ENCODE data around the gene SH3PXD2A. TPM values are rescaled to one million over a fixed set of nuclear protein-coding genes. Genes with fewer than 3 reads are reported as not detected.

The SH3PXD2A gene
- total RNA-seq, 2 experiments from 2014 or later = 6.9 to 7.0 TPM

- DNase-seq (no peak), ATAC-seq (ENCODE audit: poor library complexity) (no peak)
- no peaks in the 10 kb centered on the region for H3K9me3 ChIP-seq (ENCODE audit: control insufficient read depth in 1 of 2, insufficient read depth in 1 of 2, low read length in 2 of 2)
- no peaks in the 10 kb centered on the region for H3K36me3 ChIP-seq (ENCODE audit: insufficient read depth, low read length)
- H3K27me3 ChIP-seq (ENCODE audit: control insufficient read depth in 1 of 2, insufficient read depth in 2 of 2, low read length in 2 of 2) = no peaks in the 10 kb centered on the region
- ChIA-PET POLR2A (no interaction called here), CTCF (interaction anchor here (2.3 kb wide), 1 partner anchor 89 kb away, joined by 7 read pairs; no protein-coding TSS in a partner anchor)
- H3K4me1 ChIP-seq (ENCODE audit: insufficient read depth, low read length) = no peaks in the 10 kb centered on the region
- H3K27ac ChIP-seq (ENCODE audit: low read depth in 1 of 2, low read length in 2 of 2) = no peak overlapping the region
- H3K27me3 Mint-ChIP-seq = no peaks in the 10 kb centered on the region
- TF ChIP-seq CTCF (IDR thresholded peaks at IDR 0.05) = no peak
- intact Hi-C loops (cut with DNase I, micrococcal nuclease) = no loop called here
- H3K4me3 Mint-ChIP-seq = no peak overlapping the region
- no peaks in the 10 kb centered on the region for H3K9me3 Mint-ChIP-seq
- no peaks in the 10 kb centered on the region for H3K4me1 Mint-ChIP-seq (ENCODE audit: low read depth)
- no peak overlapping the region for H3K4me3 ChIP-seq (ENCODE audit: low read length)
- no peak overlapping the region for H3K27ac Mint-ChIP-seq
- H3K36me3 Mint-ChIP-seq (ENCODE audit: low read depth) = no peaks in the 10 kb centered on the region
Observed at GRCh38 chr10:103597003-103597402, 258.4 kb downstream of the SH3PXD2A start.

- no peaks in the 10 kb centered on the region for H3K36me3 Mint-ChIP-seq (ENCODE audit: low read depth)
- DNase-seq = no peak
- ATAC-seq (ENCODE audit: poor library complexity) = no peak
- H3K27ac ChIP-seq (ENCODE audit: low read depth in 1 of 2, low read length in 2 of 2) = no peak overlapping the region
- no peaks in the 10 kb centered on the region for H3K4me1 ChIP-seq (ENCODE audit: insufficient read depth, low read length)
- no peak overlapping the region for H3K4me3 Mint-ChIP-seq
- no peaks in the 10 kb centered on the region for H3K27me3 Mint-ChIP-seq
- no peaks in the 10 kb centered on the region for H3K9me3 ChIP-seq (ENCODE audit: control insufficient read depth in 1 of 2, insufficient read depth in 1 of 2, low read length in 2 of 2)
- POLR2A ChIA-PET = no interaction called here
- CTCF ChIA-PET = interaction anchor here (2.3 kb wide), 1 partner anchor 90 kb away, joined by 7 read pairs; no protein-coding TSS in a partner anchor
- H3K4me1 Mint-ChIP-seq (ENCODE audit: low read depth) = no peaks in the 10 kb centered on the region
- no peaks in the 10 kb centered on the region for H3K9me3 Mint-ChIP-seq
- no peak overlapping the region for H3K27ac Mint-ChIP-seq
- H3K27me3 ChIP-seq (ENCODE audit: control insufficient read depth in 1 of 2, insufficient read depth in 2 of 2, low read length in 2 of 2) = no peaks in the 10 kb centered on the region
- TF ChIP-seq CTCF (IDR thresholded peaks at IDR 0.05) = no peak
- intact Hi-C loops (cut with DNase I, micrococcal nuclease) = no loop called here
- no peaks in the 10 kb centered on the region for H3K36me3 ChIP-seq (ENCODE audit: insufficient read depth, low read length)
- no peak overlapping the region for H3K4me3 ChIP-seq (ENCODE audit: low read length)
Observed at GRCh38 chr10:103595933-103596726, 259.2 kb downstream of the SH3PXD2A start.

GRCh38 chr10:103593022-103593570 is 262.3 kb downstream of the SH3PXD2A start:
- CTCF ChIA-PET = no interaction called here
- Histone ChIP-seq H3K4me3 (ENCODE audit: low read length) (no peak overlapping the region), H3K36me3 (ENCODE audit: insufficient read depth, low read length) (no peaks in the 10 kb centered on the region), H3K4me1 (ENCODE audit: insufficient read depth, low read length) (no peaks in the 10 kb centered on the region), H3K27me3 (ENCODE audit: control insufficient read depth in 1 of 2, insufficient read depth in 2 of 2, low read length in 2 of 2) (no peaks in the 10 kb centered on the region), H3K27ac (ENCODE audit: low read depth in 1 of 2, low read length in 2 of 2) (no peak overlapping the region), H3K9me3 (ENCODE audit: control insufficient read depth in 1 of 2, insufficient read depth in 1 of 2, low read length in 2 of 2) (no peaks in the 10 kb centered on the region)
- Mint-ChIP-seq H3K4me1 (ENCODE audit: low read depth) (no peaks in the 10 kb centered on the region), H3K9me3 (no peaks in the 10 kb centered on the region), H3K27me3 (no peaks in the 10 kb centered on the region), H3K36me3 (ENCODE audit: low read depth) (no peaks in the 10 kb centered on the region), H3K4me3 (no peak overlapping the region), H3K27ac (no peak overlapping the region)
- POLR2A ChIA-PET = no interaction called here
- ATAC-seq (ENCODE audit: poor library complexity) (no peak), DNase-seq (no peak)
- no peak for TF ChIP-seq CTCF (IDR thresholded peaks at IDR 0.05)
- intact Hi-C loops (cut with DNase I, micrococcal nuclease) = loop anchor here in 1 of 2 experiments (5.0 kb wide), 1 partner anchor 176 kb away; no protein-coding TSS in a partner anchor
